HCT116 (cell line): ENCODE data around the gene MED28.

ENCODE experiments used
- ELF1 ChIP-seq: IDR thresholded peaks from 2 replicates; pipeline ENCODE4 v1.6.1; 2012; ENCODE audit warnings: low read depth, borderline replicate concordance
- POLR2A ChIP-seq: IDR thresholded peaks from 2 replicates; pipeline ENCODE4 v1.7.0; 2011; ENCODE audit warnings: borderline replicate concordance; ENCODE audit not compliant: insufficient read depth, insufficient read length; ENCODE audit errors: extremely low read depth
- RAD21 ChIP-seq: IDR thresholded peaks from 2 replicates; pipeline ENCODE4 v1.6.1; 2012; ENCODE audit warnings: low read depth, mild to moderate bottlenecking
- REST ChIP-seq: IDR thresholded peaks from 2 replicates; pipeline ENCODE4 v1.6.1; 2012; ENCODE audit warnings: low read depth
- SP1 ChIP-seq: IDR thresholded peaks from 2 replicates; pipeline ENCODE4 v1.6.1; 2012; ENCODE audit warnings: low read depth
- YY1 ChIP-seq: IDR thresholded peaks from 2 replicates; pipeline ENCODE4 v1.6.1; 2011; ENCODE audit warnings: low read length, low read depth, moderate library complexity, mild to moderate bottlenecking; ENCODE audit not compliant: insufficient replicate concordance; ENCODE audit errors: extremely low read depth
- ZFX ChIP-seq: fragments of 450-650 bp; IDR thresholded peaks from 2 replicates; pipeline ENCODE4 v1.6.1; 2017
- ZNF274 ChIP-seq: fragments of 200-500 bp; sonication (Bioruptor generic); IDR thresholded peaks from 2 replicates; pipeline ENCODE4 v1.6.1; 2014; ENCODE audit warnings: mild to moderate bottlenecking, low read depth, low read length, inconsistent platforms
- TF ChIP-seq, protein P1 (sequence below), 3 experiments: fragments of 200-600 bp in 1 of 3; sonication (generic) in 1 of 3; IDR thresholded peaks in 2 of 3; conservative IDR thresholded peaks in 1 of 3; 2 replicates each; pipeline ENCODE4 v1.5.1; 2012 to 2017; ENCODE audit warnings: low read depth in 2 of 3, low read length in 2 of 3, antibody characterized with exemption in 1 of 3, borderline replicate concordance in 1 of 3, control low read depth in 1 of 3, mild to moderate bottlenecking in 1 of 3, mixed read lengths in 1 of 3, mixed run types in 1 of 3, moderate library complexity in 1 of 3; ENCODE audit not compliant: insufficient read depth in 1 of 3
- TF ChIP-seq, protein P2 (sequence below): IDR thresholded peaks from 2 replicates; pipeline ENCODE4 v1.6.1; 2012

DNA sequence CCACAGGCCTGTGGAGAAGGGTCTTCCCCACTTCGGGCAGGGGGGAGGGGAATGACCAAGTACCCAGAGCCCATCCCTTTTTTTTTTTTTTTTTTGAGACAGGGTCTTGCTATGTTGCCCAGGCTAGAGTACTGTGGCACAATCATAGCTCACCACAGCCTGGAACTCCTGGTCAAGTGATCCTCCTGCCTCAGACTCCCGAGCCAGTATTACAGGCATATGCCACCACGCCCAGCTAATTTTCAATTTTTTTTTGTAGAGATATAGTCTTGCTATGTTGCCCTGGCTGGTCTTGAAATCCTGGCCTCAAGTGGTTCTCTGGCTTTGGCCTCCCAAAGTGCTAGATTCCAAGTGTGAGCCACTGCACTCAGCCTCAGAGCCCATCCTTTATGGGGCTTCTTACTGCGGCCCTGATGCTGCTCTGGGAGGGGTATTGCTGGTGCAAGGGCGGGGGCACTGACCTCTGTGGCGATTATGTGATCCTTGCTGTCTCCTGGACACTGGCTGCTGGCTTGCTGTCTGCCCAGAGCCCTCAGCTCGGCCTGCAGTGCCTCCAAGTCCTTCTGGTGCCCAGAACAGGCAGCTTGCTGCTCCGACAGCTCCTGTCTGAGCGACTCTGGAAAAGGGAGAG is 32.9 kb downstream of the MED28 start:
- TF ChIP-seq ZFX: no peak
- TF ChIP-seq, protein P1, sequence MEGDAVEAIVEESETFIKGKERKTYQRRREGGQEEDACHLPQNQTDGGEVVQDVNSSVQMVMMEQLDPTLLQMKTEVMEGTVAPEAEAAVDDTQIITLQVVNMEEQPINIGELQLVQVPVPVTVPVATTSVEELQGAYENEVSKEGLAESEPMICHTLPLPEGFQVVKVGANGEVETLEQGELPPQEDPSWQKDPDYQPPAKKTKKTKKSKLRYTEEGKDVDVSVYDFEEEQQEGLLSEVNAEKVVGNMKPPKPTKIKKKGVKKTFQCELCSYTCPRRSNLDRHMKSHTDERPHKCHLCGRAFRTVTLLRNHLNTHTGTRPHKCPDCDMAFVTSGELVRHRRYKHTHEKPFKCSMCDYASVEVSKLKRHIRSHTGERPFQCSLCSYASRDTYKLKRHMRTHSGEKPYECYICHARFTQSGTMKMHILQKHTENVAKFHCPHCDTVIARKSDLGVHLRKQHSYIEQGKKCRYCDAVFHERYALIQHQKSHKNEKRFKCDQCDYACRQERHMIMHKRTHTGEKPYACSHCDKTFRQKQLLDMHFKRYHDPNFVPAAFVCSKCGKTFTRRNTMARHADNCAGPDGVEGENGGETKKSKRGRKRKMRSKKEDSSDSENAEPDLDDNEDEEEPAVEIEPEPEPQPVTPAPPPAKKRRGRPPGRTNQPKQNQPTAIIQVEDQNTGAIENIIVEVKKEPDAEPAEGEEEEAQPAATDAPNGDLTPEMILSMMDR (IDR thresholded peaks at IDR 0.05 in 2 of 3, conservative IDR thresholded peaks at IDR 0.05 in 1 of 3; ENCODE audit: borderline replicate concordance in 1 of 3, insufficient read depth in 1 of 3, low read depth in 2 of 3, low read length in 2 of 3): no peak
- TF ChIP-seq RAD21: no peak
- TF ChIP-seq ELF1: no peak
- no peak for TF ChIP-seq POLR2A
- no peak for TF ChIP-seq ZNF274
- no peak for TF ChIP-seq REST
- no peak for TF ChIP-seq YY1
- no peak for TF ChIP-seq SP1
- TF ChIP-seq, protein P2, sequence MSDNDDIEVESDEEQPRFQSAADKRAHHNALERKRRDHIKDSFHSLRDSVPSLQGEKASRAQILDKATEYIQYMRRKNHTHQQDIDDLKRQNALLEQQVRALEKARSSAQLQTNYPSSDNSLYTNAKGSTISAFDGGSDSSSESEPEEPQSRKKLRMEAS: no peak
